ENCODE results near the gene TMEM19. TPM values are rescaled to one million over a fixed set of nuclear protein-coding genes. Genes with fewer than 3 reads are reported as not detected.

Gene TMEM19
- total and polyA plus RNA-seq, 7 donors: 6.0 to 31.1 (median 18.8) TPM

- intact Hi-C loops (cut with DNase I): loop anchor here (10.0 kb wide), 1 partner anchor 180 kb away; no protein-coding TSS in a partner anchor
- Histone ChIP-seq H3K27me3 (ENCODE audit: insufficient read depth in 3 of 3, low read length in 2 of 3) (no peaks in the 10 kb centered on the region), H3K27ac (peak overlapping the region; percentile 97), H3K4me1 (peaks cover 27% of the 10 kb centered on the region), H3K9me3 (no peaks in the 10 kb centered on the region), H3K4me3 (peak overlapping the region; percentile 93), H3K36me3 (ENCODE audit: insufficient read depth in 1 of 2, low read depth in 1 of 2) (peaks cover 0 to 5% of the 10 kb centered on the region in 2 donors)
- DNase-seq (no peak), ATAC-seq (no peak)
- WGBS, 3 donors: 20 to 29% (median 25%) methylated on average over 4 of the region's 4 CpGs
- TF ChIP-seq CTCF (IDR thresholded peaks at IDR 0.05): no peak
Measured at GRCh38 chr12:71665090-71665463, 20.8 kb upstream of the TMEM19 start.

DNA sequence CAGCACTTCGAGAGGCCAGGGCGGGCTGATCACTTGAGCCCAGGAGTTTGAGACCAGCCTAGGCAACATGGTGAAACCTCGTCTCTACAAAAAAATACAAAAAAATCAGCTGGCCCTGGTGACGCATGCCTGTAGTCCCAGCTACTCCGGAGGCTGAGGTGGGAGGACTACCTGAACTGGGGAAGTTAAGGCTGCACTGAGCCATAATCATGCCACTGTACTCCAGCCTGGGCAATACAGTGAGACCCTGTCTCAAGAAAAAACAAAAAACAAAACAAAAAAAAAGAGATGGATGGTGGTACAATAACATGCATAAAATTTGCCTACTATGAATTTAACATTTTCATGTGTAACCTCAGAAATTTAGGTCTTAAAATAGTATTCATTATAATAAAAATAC is 19.6 kb upstream of the TMEM19 start:
- 97 to 99% (median 99%) methylated on average over 5 of the region's 5 CpGs for whole genome bisulfite sequencing, 3 donors

DNA sequence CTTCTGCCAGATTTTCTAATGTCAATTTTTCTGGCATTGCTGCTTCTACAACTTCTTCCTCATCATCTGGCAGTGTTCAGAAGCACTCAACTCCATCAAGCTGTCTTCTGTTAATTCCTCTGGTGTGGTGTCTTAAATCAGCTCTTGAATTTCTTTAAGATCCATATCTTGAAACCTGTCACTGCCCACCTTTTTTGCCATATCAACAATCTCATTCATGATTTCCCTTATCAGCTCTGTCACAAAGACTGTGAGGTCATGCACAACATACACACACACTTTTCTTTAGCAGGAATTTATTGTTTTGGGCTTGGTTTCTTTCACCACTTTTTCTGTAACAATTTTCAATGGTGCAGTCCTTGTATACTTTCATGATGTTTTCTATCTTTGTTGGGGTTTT is 14.6 kb upstream of the TMEM19 start:
- no peak overlapping the region for H3K4me3 ChIP-seq
- no peaks in the 10 kb centered on the region for H3K36me3 ChIP-seq (ENCODE audit: insufficient read depth in 1 of 2, low read depth in 1 of 2)
- H3K9me3 ChIP-seq: no peaks in the 10 kb centered on the region
- no peaks in the 10 kb centered on the region for H3K4me1 ChIP-seq
- H3K27ac ChIP-seq: no peak overlapping the region
- no peaks in the 10 kb centered on the region for H3K27me3 ChIP-seq (ENCODE audit: insufficient read depth in 3 of 3, low read length in 2 of 3)
- TF ChIP-seq CTCF (IDR thresholded peaks at IDR 0.05): no peak
- no peak for ATAC-seq
- no peak for DNase-seq
- intact Hi-C loops (cut with DNase I): no loop called here

More for the DNA sequence above, 19.6 kb upstream of the TMEM19 start:
- no peaks in the 10 kb centered on the region for H3K27me3 ChIP-seq (ENCODE audit: insufficient read depth in 3 of 3, low read length in 2 of 3)
- no peaks in the 10 kb centered on the region for H3K9me3 ChIP-seq
- intact Hi-C loops (cut with DNase I): loop anchor here (10.0 kb wide), 1 partner anchor 179 kb away; no protein-coding TSS in a partner anchor
- no peak overlapping the region for H3K4me3 ChIP-seq
- TF ChIP-seq CTCF (IDR thresholded peaks at IDR 0.05): no peak
- no peak overlapping the region for H3K27ac ChIP-seq
- H3K36me3 ChIP-seq (ENCODE audit: insufficient read depth in 1 of 2, low read depth in 1 of 2): no peaks in the 10 kb centered on the region
- DNase-seq: no peak
- peaks cover 19% of the 10 kb centered on the region for H3K4me1 ChIP-seq
- ATAC-seq: no peak

- H3K4me1 ChIP-seq: no peaks in the 10 kb centered on the region
- ATAC-seq (no peak), DNase-seq (no peak)
- WGBS, 3 donors: 60 to 84% (median 62%) methylated on average over 1 of the region's 1 CpG
- H3K27ac ChIP-seq: no peak overlapping the region
- intact Hi-C loops (cut with DNase I): no loop called here
- no peaks in the 10 kb centered on the region for H3K36me3 ChIP-seq (ENCODE audit: insufficient read depth in 1 of 2, low read depth in 1 of 2)
- TF ChIP-seq CTCF (IDR thresholded peaks at IDR 0.05): no peak
- H3K9me3 ChIP-seq: no peaks in the 10 kb centered on the region
- no peak overlapping the region for H3K4me3 ChIP-seq
- H3K27me3 ChIP-seq (ENCODE audit: insufficient read depth in 3 of 3, low read length in 2 of 3): no peaks in the 10 kb centered on the region
Measured at GRCh38 chr12:71671816-71672215, 14.1 kb upstream of the TMEM19 start.

GRCh38 chr12:71682466-71682865 is 3.4 kb upstream of the TMEM19 start:
- WGBS, 3 donors: 85 to 92% (median 90%) methylated on average over 1 of the region's 1 CpG
- H3K27ac ChIP-seq: peak overlapping the region; percentile 43
- H3K9me3 ChIP-seq: no peaks in the 10 kb centered on the region
- ATAC-seq (peak in 2 of 4 donors; percentile 9 to 22), DNase-seq (no peak)
- H3K27me3 ChIP-seq (ENCODE audit: insufficient read depth in 3 of 3, low read length in 2 of 3): no peaks in the 10 kb centered on the region
- TF ChIP-seq CTCF (IDR thresholded peaks at IDR 0.05): no peak
- no peaks in the 10 kb centered on the region for H3K36me3 ChIP-seq (ENCODE audit: insufficient read depth in 1 of 2, low read depth in 1 of 2)
- no peak overlapping the region for H3K4me3 ChIP-seq
- intact Hi-C loops (cut with DNase I): no loop called here
- peaks cover 4% of the 10 kb centered on the region for H3K4me1 ChIP-seq
